Activated naive CD4-positive, alpha-beta T cell treated with Interleukin-2 at 50 U/mL for 16 hours (primary cell): ENCODE data around the gene ADAM22.

Experiments used
- DNase-seq: peaks from one replicate; pipeline ENCODE4 v3.0.0-alpha.2; 2020

The ADAM22 gene

DNA sequence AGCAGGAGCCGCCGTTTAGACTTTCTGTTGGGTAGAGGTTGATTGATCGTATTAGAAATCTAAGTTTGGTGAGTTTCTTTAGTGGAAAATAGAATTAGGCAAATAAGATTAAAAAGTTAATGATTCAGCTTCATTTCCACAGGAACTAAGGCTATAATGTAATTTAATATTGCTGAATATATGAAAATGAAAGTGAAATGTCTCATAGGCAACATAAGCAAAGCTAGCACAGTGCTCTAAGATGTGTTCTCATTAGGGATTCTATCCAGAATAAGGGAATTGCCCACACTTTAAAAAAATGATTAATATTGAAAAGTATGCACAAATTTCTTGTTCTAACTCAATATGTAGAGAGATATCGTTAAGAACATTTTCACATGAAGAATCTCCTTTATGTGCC, 238.8 kb downstream of the ADAM22 start:
- DNase-seq, result no peak

- no peak for DNase-seq
Observed at GRCh38 chr7:88176190-88176589, 242.1 kb downstream of the ADAM22 start.

GRCh38 chr7:88183051-88183450, 249.0 kb downstream of the ADAM22 start:
- DNase-seq, result no peak

GRCh38 chr7:88184848-88185304, 250.8 kb downstream of the ADAM22 start:
- DNase-seq, result peak; percentile 6

DNA sequence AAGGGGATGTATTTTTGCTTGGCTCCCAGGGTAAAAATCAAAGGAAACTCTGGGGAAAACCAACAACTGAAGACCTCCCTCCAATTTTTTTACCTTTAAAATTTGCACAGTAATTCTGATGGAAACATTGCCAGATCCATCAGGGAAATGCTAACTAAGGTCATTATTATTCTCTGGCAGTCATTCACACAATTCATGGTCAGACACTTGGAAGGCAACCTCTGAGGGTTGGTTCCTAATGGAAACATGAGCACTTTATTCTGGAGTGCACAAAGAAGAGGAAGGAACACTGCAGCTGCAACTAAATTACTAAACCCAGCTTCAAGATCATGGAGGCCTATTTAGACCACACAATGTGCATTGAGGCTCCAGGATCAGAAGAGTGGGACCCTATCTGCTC, 251.6 kb downstream of the ADAM22 start:
- no peak for DNase-seq

DNA sequence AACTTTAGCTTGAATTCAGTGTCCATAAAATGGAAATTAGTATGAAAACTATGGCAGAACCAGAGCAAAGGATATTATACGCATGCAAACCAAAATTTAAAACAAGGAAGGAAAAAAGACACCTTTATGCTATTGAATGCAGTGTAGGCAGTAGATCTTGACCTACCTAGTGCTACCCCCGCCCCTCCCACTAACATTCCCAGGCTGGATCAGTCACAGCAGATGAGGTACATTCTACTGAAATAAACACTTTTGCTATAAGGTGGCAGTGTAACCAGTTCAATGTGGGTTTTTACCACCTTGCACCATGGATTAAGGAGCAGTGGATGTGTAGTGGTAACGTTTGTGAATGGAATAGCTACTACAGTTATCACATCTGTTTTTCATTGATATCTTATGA, 257.9 kb downstream of the ADAM22 start:
- no peak for DNase-seq

DNA sequence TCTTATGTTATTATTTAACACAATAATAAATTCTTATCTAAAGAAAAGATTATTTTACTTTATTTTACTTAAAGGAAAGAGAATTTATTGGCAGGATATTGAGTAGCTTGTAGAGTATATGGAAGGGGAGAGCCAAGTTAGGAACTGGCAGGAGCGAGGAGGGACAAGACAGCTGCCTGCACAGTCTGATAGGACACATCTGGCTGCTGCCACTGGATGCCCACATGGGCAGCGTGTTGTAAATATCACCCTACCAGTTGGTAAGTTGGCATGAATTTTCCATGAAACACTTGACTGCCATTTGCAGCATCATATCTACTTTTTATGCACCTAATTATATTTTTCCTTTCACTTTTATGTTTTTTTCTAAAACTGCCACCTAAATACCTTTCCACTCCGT, 266.2 kb downstream of the ADAM22 start:
- no peak for DNase-seq

DNA sequence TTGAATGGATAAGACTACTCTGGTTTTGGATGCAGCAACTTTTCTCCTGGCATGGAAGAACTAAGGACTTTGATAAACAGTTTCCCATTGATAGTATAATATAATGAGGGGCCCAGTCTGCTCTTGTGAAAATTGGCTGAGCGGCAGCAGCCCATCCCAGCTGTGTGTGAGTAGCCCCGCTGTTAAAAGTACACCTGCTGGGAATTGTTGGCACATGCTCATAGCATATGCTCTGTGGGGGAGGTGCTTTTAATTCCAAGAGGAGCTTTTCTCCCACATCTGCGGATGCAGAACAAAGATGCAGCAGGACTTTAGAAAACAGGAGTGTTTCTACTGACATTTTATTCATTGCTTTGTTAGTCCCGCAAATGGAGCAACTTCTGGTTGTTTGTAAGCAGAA, 266.7 kb downstream of the ADAM22 start:
- DNase-seq, result no peak

DNA sequence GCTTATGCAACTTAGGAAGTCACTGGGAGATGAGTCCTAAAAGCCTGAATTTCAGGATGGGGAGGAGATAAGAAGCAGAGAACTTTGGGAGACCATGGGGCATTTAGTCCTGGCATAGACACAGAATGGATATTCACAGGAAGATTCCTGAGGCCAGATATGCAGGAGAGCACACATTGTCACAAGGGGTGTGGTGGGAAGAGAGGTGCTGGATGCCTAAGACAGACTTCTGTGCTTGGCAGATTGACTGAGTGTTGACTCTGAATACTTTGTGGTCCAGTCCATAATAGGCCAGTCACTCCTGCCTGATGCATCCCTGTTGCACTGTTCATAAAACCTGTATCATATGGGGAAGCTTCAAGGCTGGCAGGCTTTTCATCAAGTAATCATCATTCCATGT, 267.3 kb downstream of the ADAM22 start:
- DNase-seq, result no peak

- DNase-seq, result no peak
Observed at GRCh38 chr7:88202278-88202677, 268.2 kb downstream of the ADAM22 start.

DNA sequence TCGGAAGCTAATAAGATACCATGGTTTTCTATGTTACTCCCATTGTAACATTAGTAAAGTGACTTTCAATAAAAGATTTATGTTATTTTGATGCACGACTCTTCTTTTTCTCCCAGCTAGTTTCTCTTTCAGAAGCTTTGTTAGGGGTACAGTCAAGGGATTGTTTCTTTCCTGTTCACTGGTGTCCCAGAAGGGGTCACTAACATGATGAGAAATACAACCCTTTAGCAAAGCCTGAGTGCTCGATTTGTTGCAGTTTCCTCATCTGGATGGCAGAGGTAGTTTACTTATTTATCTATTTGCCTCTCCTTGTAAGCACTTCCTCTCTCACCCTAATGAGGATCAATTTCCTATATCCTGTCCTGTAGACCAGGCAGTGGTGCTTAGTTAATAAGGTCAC, 268.7 kb downstream of the ADAM22 start:
- DNase-seq, result no peak

DNA sequence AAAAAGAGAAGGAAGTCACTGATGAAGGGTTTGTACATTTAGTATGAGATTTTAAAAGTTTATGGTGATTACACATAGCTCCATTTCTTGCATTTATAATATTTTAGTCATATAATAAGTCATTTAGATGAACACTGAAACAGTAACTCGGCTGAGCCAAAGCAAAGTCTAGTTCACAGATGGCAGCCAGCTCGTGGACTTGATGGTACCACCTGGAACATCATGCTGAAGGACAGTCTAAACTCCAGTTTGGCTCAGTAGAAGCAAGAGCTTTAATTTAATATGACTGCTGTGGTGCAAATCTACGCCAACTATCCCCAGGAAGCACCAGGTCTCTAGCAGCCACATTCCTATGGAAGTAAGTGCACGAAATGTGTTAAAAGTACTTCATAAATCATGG, 269.4 kb downstream of the ADAM22 start:
- DNase-seq, result no peak

GRCh38 chr7:88204525-88205110, 270.6 kb downstream of the ADAM22 start:
- DNase-seq, result no peak

- no peak for DNase-seq
Observed at GRCh38 chr7:88205179-88205578, 271.1 kb downstream of the ADAM22 start.

- no peak for DNase-seq
Observed at GRCh38 chr7:88206254-88206653, 272.2 kb downstream of the ADAM22 start.

GRCh38 chr7:88208521-88208920, 274.5 kb downstream of the ADAM22 start:
- no peak for DNase-seq

GRCh38 chr7:88212918-88213317, 278.9 kb downstream of the ADAM22 start:
- no peak for DNase-seq

GRCh38 chr7:88214456-88214855, 280.4 kb downstream of the ADAM22 start:
- DNase-seq, result no peak

GRCh38 chr7:88215295-88215694, 281.2 kb downstream of the ADAM22 start:
- DNase-seq, result no peak

DNA sequence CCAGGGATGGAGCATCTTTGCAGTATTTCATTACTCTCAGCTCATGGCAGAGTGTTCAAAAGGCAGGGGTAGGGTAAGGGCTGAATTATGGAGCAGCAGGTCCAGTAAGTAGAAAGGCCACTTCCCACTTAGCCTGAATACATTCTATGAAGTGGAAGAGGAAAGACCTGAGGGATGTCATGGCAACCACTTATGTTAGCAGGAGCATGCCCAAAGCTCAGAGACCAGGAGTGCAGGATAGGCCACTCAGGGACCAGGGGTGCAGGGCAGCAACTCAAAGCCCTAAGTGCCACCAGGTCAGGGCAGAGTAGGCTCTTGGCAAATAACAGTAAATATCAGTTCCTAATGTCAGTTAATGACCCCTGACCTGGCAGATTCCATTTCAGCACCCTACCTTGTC, 282.2 kb downstream of the ADAM22 start:
- DNase-seq, result no peak

DNA sequence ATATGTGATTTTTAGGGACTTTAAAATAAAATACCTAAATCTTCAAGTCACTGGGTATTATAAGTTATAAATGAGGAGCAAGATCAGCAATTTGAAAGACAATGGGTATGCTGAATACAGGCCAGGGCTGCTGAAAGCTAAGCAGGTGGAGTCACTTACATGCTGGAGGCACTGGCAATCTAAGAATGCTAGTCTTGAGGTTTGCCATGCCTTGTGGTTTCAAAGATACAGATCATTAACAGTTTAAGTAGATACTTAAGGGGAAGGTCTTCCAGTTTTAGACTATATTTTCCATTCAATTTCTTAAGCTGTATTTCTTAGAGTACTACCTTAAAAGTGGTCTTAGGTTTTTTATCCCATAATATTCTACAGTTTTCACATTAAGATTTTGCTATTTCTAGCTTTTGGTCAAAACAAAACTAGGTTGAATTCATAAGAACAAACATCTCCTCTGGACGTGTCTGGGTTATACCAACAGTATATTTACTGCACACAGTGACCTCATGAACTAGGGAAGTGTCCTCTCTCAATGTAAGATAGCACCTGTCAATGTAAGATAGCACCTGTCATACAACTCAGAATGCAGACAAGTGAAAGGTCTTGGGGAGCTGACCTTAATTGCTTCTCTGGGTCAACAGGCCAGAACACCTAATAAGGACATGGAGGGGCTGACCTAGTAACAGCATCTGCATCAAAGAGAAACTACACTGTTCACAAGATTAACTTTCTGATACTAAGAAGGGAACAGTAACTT, 283.8 kb downstream of the ADAM22 start:
- no peak for DNase-seq

GRCh38 chr7:88218429-88218745, 284.3 kb downstream of the ADAM22 start:
- DNase-seq, result no peak

- DNase-seq, result peak; percentile 17
Observed at GRCh38 chr7:88218836-88219605, 285.0 kb downstream of the ADAM22 start.
